Fibroblast of lung (primary cell): ENCODE results near the gene RIMS4. TPM values are rescaled to one million over a fixed set of nuclear protein-coding genes. Genes with fewer than 3 reads are reported as not detected.

Experiments used
- DNase-seq, 2 donors: peaks; one replicate each; pipeline versions ENCODE4 v3.0.0 to v3.0.0-alpha.2; 2010; ENCODE audit warnings: low read depth in 2 of 2
- H2AFZ ChIP-seq: 2 replicates; pipeline ENCODE4 v1.5.1; 2012; ENCODE audit warnings: low read length, control low read depth, inconsistent platforms
- H3K27ac ChIP-seq: 2 replicates; pipeline ENCODE4 v1.5.1; 2011; ENCODE audit warnings: low read length, control low read depth; ENCODE audit not compliant: insufficient read depth
- H3K27me3 ChIP-seq: 2 replicates; pipeline ENCODE4 v1.5.1; 2011; ENCODE audit warnings: mild to moderate bottlenecking, low read length; ENCODE audit not compliant: control insufficient read depth, insufficient read depth
- H3K36me3 ChIP-seq: 2 replicates; pipeline ENCODE4 v1.5.1; 2011; ENCODE audit warnings: low read length; ENCODE audit not compliant: control insufficient read depth, insufficient read depth
- H3K4me1 ChIP-seq: 2 replicates; pipeline ENCODE4 v1.5.1; 2011; ENCODE audit warnings: low read length; ENCODE audit not compliant: control insufficient read depth, insufficient read depth; ENCODE audit errors: extremely low read depth
- H3K4me2 ChIP-seq: 2 replicates; pipeline ENCODE4 v1.5.1; 2011; ENCODE audit warnings: low read length, control low read depth; ENCODE audit not compliant: insufficient read depth; ENCODE audit errors: extremely low read depth
- H3K4me3 ChIP-seq, 4 experiments: fragments of 200-600 bp in 1 of 4; sonication (generic) in 1 of 4; replicated peaks in 1 of 4; 2 replicates each; pipeline ENCODE4 v1.5.1; 2011 to 2016; ENCODE audit warnings: low read length in 4 of 4, low read depth in 3 of 4, mild to moderate bottlenecking in 3 of 4, control low read depth in 2 of 4, inconsistent platforms in 1 of 4, mixed read lengths in 1 of 4; ENCODE audit not compliant: insufficient read depth in 1 of 4; ENCODE audit errors: control extremely low read depth in 1 of 4
- H3K79me2 ChIP-seq: 2 replicates; pipeline ENCODE4 v1.5.1; 2012; ENCODE audit warnings: mild to moderate bottlenecking, low read length, inconsistent platforms; ENCODE audit not compliant: control insufficient read depth, insufficient read depth
- H3K9ac ChIP-seq: 2 replicates; pipeline ENCODE4 v1.5.1; 2011; ENCODE audit warnings: mild to moderate bottlenecking, low read length, control low read depth; ENCODE audit not compliant: insufficient read depth
- H3K9me3 ChIP-seq: 2 replicates; pipeline ENCODE4 v1.5.1; 2012; ENCODE audit warnings: low read depth, low read length; ENCODE audit not compliant: control insufficient read depth, insufficient read depth
- H4K20me1 ChIP-seq: 2 replicates; pipeline ENCODE4 v1.5.1; 2011; ENCODE audit warnings: low read length; ENCODE audit not compliant: control insufficient read depth, insufficient read depth; ENCODE audit errors: extremely low read depth
- CTCF ChIP-seq, 2 donors: IDR thresholded peaks in 1 of 2; conservative IDR thresholded peaks in 1 of 2; 1 replicate in 1 of 2; 2 replicates in 1 of 2; pipeline ENCODE4 v1.5.1; 2011 to 2012; ENCODE audit warnings: low read length in 2 of 2, control low read depth in 1 of 2, inconsistent platforms in 1 of 2, low read depth in 1 of 2, mild to moderate bottlenecking in 1 of 2
- EZH2 ChIP-seq: IDR thresholded peaks from 2 replicates; pipeline ENCODE4 v1.5.1; 2012; ENCODE audit warnings: low read length, control low read depth, mild to moderate bottlenecking; ENCODE audit errors: missing control alignments
- polyA plus RNA-seq, 2 donors: library from polyadenylated mRNA; depleted of rRNA in 1 of 2; stranded (reverse) in 1 of 2; unstranded in 1 of 2; fragments of >200 nt; gene quantifications; 2 replicates each; pipeline ENCODE4 v1.2.1, GENCODE V29; 2011 to 2012; ENCODE audit warnings: missing spikeins in 1 of 2
- total RNA-seq: library from RNA; depleted of rRNA; stranded (reverse); fragments of >200 nt; gene quantifications from 2 replicates; pipeline ENCODE4 v1.2.1, GENCODE V29; 2014

RIMS4 gene
- total and polyA plus RNA-seq, 2 donors (not counting 1 experiment from before 2014, with no cell fraction given), result under 0.01 to 0.03 TPM

- H2AFZ ChIP-seq, result no peak overlapping the region
- no peaks in the 10 kb centered on the region for H3K27me3 ChIP-seq
- DNase-seq, result peak in 1 of 2 donors; percentile 39
- no peak overlapping the region for H3K4me3 ChIP-seq
- no peak overlapping the region for H3K9ac ChIP-seq
- no peak for TF ChIP-seq EZH2
- no peak for TF ChIP-seq CTCF (conservative IDR thresholded peaks at IDR 0.05 in 1 of 2, IDR thresholded peaks at IDR 0.05 in 1 of 2; ENCODE audit: low read depth in 1 of 2, low read length in 2 of 2)
- peaks cover 2% of the 10 kb centered on the region for H3K4me1 ChIP-seq
- H3K79me2 ChIP-seq, result no peaks in the 10 kb centered on the region
- H4K20me1 ChIP-seq, result no peaks in the 10 kb centered on the region
- H3K9me3 ChIP-seq, result no peaks in the 10 kb centered on the region
- no peak overlapping the region for H3K4me2 ChIP-seq
- H3K27ac ChIP-seq, result no peak overlapping the region
- no peaks in the 10 kb centered on the region for H3K36me3 ChIP-seq
Measured at GRCh38 chr20:44732327-44732726, 78.0 kb downstream of the RIMS4 start.

GRCh38 chr20:44731657-44732056 is 78.7 kb downstream of the RIMS4 start:
- Histone ChIP-seq H3K36me3 (no peaks in the 10 kb centered on the region), H4K20me1 (no peaks in the 10 kb centered on the region), H3K27me3 (no peaks in the 10 kb centered on the region), H3K4me1 (peaks cover 2% of the 10 kb centered on the region), H3K27ac (no peak overlapping the region), H3K9me3 (no peaks in the 10 kb centered on the region), H3K4me3 (no peak overlapping the region), H3K9ac (no peak overlapping the region), H2AFZ (no peak overlapping the region), H3K79me2 (no peaks in the 10 kb centered on the region), H3K4me2 (no peak overlapping the region)
- no peak for DNase-seq
- TF ChIP-seq CTCF (conservative IDR thresholded peaks at IDR 0.05 in 1 of 2, IDR thresholded peaks at IDR 0.05 in 1 of 2; ENCODE audit: low read depth in 1 of 2, low read length in 2 of 2) (no peak), EZH2 (no peak)

GRCh38 chr20:44730441-44730840 is 79.9 kb downstream of the RIMS4 start:
- H3K4me2 ChIP-seq, result no peak overlapping the region
- no peak overlapping the region for H3K9ac ChIP-seq
- TF ChIP-seq CTCF (conservative IDR thresholded peaks at IDR 0.05 in 1 of 2, IDR thresholded peaks at IDR 0.05 in 1 of 2; ENCODE audit: low read depth in 1 of 2, low read length in 2 of 2) (no peak), EZH2 (no peak)
- H3K79me2 ChIP-seq, result no peaks in the 10 kb centered on the region
- H3K27me3 ChIP-seq, result peaks cover 2% of the 10 kb centered on the region
- H3K4me1 ChIP-seq, result peaks cover 2% of the 10 kb centered on the region
- no peaks in the 10 kb centered on the region for H3K9me3 ChIP-seq
- no peak overlapping the region for H2AFZ ChIP-seq
- no peak overlapping the region for H3K4me3 ChIP-seq
- H3K36me3 ChIP-seq, result no peaks in the 10 kb centered on the region
- H4K20me1 ChIP-seq, result no peaks in the 10 kb centered on the region
- peak overlapping the region; percentile 21 for H3K27ac ChIP-seq
- DNase-seq, result peak; percentile 74 to 89
